Mesothelial cell of epicardium (in vitro differentiated cells): Measurements from ENCODE around the gene PLCXD1. TPM values are rescaled to one million over a fixed set of nuclear protein-coding genes. Genes with fewer than 3 reads are reported as not detected.
"Not testable (repeated sequence)": the region's sequence is repeated elsewhere in the genome, so short reads cannot be mapped to it uniquely, and the experiment has no call there.

Experiments used
- DNase-seq, 2 experiments: peaks; one replicate each; pipeline ENCODE4 v3.0.0; 2021; ENCODE audit warnings: low spot score in 2 of 2; ENCODE audit not compliant: unreplicated experiment in 2 of 2
- H3K27ac Mint-ChIP-seq: 2 replicates; pipeline ENCODE4 v1.8.0; 2021; ENCODE audit warnings: mixed read lengths
- H3K27me3 Mint-ChIP-seq: 2 replicates; pipeline ENCODE4 v1.8.0; 2021; ENCODE audit warnings: low read depth, mixed read lengths
- H3K36me3 Mint-ChIP-seq: 2 replicates; pipeline ENCODE4 v1.8.0; 2021; ENCODE audit warnings: mixed read lengths
- H3K4me1 Mint-ChIP-seq: 2 replicates; pipeline ENCODE4 v1.8.0; 2021; ENCODE audit warnings: mixed read lengths
- H3K4me3 Mint-ChIP-seq: 2 replicates; pipeline ENCODE4 v1.8.0; 2021; ENCODE audit warnings: mild to moderate bottlenecking, moderate library complexity, mixed read lengths
- H3K9me3 Mint-ChIP-seq: 2 replicates; pipeline ENCODE4 v1.8.0; 2021; ENCODE audit warnings: mixed read lengths
- total RNA-seq: library from RNA; stranded (reverse); gene quantifications from 3 replicates; pipeline ENCODE4 v1.2.1, GENCODE V29; 2021
- TF ChIP-seq, protein P1 (sequence below): fragments of 200-600 bp; sonication (generic); IDR thresholded peaks from one replicate; pipeline ENCODE4 v1.5.0; 2021; ENCODE audit warnings: antibody characterized with exemption; ENCODE audit not compliant: unreplicated experiment

PLCXD1 gene, protein sequence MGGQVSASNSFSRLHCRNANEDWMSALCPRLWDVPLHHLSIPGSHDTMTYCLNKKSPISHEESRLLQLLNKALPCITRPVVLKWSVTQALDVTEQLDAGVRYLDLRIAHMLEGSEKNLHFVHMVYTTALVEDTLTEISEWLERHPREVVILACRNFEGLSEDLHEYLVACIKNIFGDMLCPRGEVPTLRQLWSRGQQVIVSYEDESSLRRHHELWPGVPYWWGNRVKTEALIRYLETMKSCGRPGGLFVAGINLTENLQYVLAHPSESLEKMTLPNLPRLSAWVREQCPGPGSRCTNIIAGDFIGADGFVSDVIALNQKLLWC
- total RNA-seq, result 34.6 to 37.4 TPM (median 35.0 TPM) in 3 replicates

DNA sequence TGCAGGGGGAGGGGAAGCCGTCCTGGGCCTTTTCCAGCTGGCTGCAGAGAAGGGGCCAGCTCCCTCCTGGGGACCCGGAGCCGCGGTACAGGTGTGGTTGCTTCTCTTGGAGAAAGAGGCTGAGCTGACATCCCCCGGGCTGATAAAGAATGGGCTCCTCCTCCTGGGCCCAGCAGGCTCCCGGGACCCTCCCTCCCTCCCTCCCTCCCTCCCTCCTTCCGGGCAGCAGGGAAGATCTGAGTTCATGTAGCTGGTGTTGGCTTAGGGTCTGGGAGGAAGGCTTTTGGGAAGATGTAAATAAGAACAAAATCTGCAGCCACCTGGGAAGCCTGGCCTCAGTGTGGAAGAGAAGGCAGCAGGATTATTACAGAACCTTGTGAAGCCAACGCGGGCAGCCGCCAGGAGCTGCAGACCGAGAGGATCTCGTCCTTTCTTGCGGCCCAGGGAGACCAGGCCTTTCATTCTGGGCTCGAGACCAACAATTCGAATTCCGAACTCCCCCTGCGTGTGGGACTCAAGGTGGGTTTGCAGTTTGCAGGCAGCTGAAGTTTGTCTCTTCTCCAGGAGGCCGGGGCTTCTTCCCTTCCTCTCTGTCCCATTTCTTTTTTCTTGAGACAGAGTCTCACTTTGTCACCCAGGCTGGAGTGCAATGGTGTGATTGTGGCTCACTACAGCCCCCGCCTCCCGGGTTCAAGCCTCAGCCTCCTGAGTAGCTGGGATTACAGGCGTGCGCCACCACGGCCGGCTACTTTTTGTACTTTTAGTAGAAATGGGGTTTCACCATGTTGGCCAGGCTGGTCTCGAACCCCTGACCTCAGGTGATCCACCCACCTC is at the start of gene PLCXD1:
Gene PLCXD1, plus strand, starts transcription at position 216 of the 834 bp plus-strand sequence. CDS start 2,807 bp downstream, outside the sequence.
- DNase-seq, result peak in 1 of 2 experiments; percentile 69
- Mint-ChIP-seq H3K27ac (peak within 1 kb of the TSS; percentile 84), H3K9me3 (no peaks in the 10 kb centered on the region), H3K27me3 (peaks cover 15% of the 10 kb centered on the region), H3K36me3 (peaks cover 12% of the 10 kb centered on the region), H3K4me3 (peak within 1 kb of the TSS; percentile 75), H3K4me1 (peaks cover 31% of the 10 kb centered on the region)
- TF ChIP-seq, protein P1, sequence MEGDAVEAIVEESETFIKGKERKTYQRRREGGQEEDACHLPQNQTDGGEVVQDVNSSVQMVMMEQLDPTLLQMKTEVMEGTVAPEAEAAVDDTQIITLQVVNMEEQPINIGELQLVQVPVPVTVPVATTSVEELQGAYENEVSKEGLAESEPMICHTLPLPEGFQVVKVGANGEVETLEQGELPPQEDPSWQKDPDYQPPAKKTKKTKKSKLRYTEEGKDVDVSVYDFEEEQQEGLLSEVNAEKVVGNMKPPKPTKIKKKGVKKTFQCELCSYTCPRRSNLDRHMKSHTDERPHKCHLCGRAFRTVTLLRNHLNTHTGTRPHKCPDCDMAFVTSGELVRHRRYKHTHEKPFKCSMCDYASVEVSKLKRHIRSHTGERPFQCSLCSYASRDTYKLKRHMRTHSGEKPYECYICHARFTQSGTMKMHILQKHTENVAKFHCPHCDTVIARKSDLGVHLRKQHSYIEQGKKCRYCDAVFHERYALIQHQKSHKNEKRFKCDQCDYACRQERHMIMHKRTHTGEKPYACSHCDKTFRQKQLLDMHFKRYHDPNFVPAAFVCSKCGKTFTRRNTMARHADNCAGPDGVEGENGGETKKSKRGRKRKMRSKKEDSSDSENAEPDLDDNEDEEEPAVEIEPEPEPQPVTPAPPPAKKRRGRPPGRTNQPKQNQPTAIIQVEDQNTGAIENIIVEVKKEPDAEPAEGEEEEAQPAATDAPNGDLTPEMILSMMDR, result no peak

DNA sequence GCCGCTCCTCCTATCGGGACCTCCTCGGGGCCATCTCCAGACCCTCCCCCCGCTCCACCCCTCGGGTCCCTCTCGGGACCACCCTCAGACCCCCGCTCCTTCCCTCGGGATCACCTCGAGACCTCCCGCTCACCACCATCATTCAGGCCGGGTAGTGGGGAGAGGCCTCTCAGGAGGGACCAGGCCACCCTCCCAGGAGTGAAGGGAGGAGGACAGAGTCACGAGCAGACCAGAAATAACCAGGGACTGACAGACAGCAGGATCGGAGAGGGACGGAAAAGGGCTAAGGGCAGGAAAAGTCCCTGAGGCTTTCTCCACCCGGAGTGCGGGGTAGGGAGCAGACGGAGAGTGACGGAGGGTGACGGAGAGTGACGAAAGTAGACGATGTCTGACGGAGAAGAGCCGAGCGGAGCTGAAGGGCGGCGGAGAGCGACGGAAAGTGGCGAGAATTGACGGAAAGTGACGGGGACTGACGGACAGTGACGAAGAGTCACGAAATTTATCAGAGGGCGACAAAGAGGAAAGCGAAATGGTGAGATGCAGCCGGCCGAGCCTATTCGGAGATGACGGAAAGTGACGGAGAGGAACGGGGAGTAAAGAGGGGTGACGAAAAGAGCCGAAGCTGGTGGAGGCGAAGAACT is 49.4 kb upstream of the PLCXD1 start:
- not testable (repeated sequence) for H3K27me3 Mint-ChIP-seq, H3K4me3 Mint-ChIP-seq, H3K36me3 Mint-ChIP-seq, H3K27ac Mint-ChIP-seq, DNase-seq, H3K9me3 Mint-ChIP-seq, H3K4me1 Mint-ChIP-seq

DNA sequence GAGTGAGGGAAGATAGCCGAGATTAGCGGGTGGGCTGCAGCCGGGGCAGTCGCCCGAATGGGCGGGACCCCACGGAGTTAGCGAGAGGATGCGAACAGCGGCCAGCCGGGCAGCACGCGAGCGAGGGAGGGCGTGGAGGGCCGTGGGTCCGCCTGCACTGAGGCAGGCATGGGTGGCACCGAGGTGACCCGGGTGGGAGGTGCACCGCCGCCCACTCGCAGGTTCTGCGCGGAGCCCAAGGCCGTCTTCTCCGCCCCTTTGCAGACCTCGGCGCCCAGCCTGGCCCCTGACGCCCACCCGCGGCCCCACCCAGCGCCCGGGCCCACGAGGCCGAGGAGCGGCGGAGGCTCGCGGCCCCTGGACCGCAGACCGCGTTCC is 48.9 kb upstream of the PLCXD1 start:
- H3K4me3 Mint-ChIP-seq, H3K4me1 Mint-ChIP-seq, DNase-seq, H3K36me3 Mint-ChIP-seq, H3K27ac Mint-ChIP-seq, H3K9me3 Mint-ChIP-seq, H3K27me3 Mint-ChIP-seq: not testable (repeated sequence)

- not testable (repeated sequence) for H3K27me3 Mint-ChIP-seq, DNase-seq, H3K4me3 Mint-ChIP-seq, H3K27ac Mint-ChIP-seq, H3K4me1 Mint-ChIP-seq, H3K9me3 Mint-ChIP-seq, H3K36me3 Mint-ChIP-seq
Observed at GRCh38 chrX:236201-236600, 45.0 kb upstream of the PLCXD1 start.

DNA sequence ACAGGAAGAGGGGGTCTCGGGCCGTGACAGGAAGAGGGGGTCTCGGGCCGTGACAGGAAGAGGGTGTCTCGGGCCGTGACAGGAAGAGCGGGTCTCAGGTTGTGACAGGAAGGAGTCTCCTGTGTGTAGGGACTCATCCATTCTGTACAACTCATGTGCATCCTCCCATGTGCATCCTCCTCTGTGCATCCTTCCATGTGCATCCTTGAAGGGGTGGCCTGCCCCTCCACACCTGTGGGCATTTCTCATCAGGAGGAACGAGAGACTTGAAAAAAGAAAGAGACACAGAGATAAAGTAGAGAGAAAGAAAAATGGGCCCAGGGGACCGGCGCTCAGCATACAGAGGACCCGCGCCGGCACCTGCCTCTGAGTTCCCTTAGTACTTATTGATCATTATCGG is 30.2 kb upstream of the PLCXD1 start:
- DNase-seq, result no peak
- H3K36me3 Mint-ChIP-seq, result no peaks in the 10 kb centered on the region
- H3K9me3 Mint-ChIP-seq, result peaks cover 10% of the 10 kb centered on the region
- H3K27ac Mint-ChIP-seq, result no peak overlapping the region
- TF ChIP-seq, protein P1, result no peak
- H3K4me1 Mint-ChIP-seq, result no peaks in the 10 kb centered on the region
- no peaks in the 10 kb centered on the region for H3K27me3 Mint-ChIP-seq
- H3K4me3 Mint-ChIP-seq, result no peak overlapping the region

GRCh38 chrX:251396-252243 is 29.6 kb upstream of the PLCXD1 start:
- H3K27me3 Mint-ChIP-seq, H3K27ac Mint-ChIP-seq: not testable (repeated sequence)

DNA sequence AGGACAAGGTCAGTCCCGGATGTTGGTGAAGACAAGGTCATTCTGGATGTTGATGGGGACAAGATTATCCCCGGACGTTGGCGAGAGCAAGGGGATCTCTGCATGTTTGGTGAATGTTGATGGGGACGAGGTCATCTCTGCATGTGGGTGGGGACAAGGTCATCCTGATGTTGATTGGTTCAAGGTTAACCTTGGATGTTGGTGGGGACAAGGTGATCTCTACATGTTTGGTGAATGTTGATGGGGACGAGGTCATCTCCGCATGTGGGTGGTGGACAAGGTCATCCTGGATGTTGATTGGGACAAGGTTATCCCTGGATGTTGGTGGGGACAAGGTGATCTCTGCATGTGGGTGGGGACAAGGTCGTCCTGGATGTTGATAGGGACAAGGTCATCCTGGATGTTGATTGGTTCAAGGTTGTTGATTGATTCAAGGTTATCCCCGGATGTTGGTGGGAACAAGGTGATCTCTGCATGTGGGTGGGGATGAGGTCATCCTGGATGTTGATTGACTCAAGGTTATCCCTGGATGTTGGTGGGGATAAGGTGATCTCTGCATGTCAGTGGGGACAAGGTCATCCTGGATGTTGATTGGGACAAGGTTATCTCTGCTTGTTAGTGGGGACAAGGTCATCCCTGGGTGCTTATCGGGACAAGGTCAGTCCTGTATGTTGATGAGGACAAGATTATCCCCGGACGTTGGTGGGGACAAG is 28.8 kb upstream of the PLCXD1 start:
- H3K27me3 Mint-ChIP-seq, result no peaks in the 10 kb centered on the region
- TF ChIP-seq, protein P1, result no peak
- no peak overlapping the region for H3K4me3 Mint-ChIP-seq
- H3K4me1 Mint-ChIP-seq, result no peaks in the 10 kb centered on the region
- H3K36me3 Mint-ChIP-seq, result no peaks in the 10 kb centered on the region
- H3K27ac Mint-ChIP-seq, result no peak overlapping the region
- peaks cover 10% of the 10 kb centered on the region for H3K9me3 Mint-ChIP-seq
- peak in 1 of 2 experiments; percentile 30 for DNase-seq

More at GRCh38 chrX:251396-252243, 29.6 kb upstream of the PLCXD1 start:
- not testable (repeated sequence) for H3K4me3 Mint-ChIP-seq, DNase-seq, H3K36me3 Mint-ChIP-seq, H3K4me1 Mint-ChIP-seq
- H3K9me3 Mint-ChIP-seq, result peaks cover 10% of the 10 kb centered on the region
